PC-3 (cell line): ENCODE results near the gene BTN1A1. TPM values are rescaled to one million over a fixed set of nuclear protein-coding genes. Genes with fewer than 3 reads are reported as not detected.

Experiments used
- ATAC-seq: fragments of 200-7000 bp; cut with Tn5 transposase; 2 replicates; pipeline ENCODE4 v1.9.1; 2020; ENCODE audit warnings: mild to moderate bottlenecking, moderate library complexity
- BruUV-seq: library from RNA; stranded (reverse); fragments of 400-500 nt; replicated peaks from 2 replicates; lab custom pipeline; 2021; lab: Mats Ljungman, UMichigan
- CTCF ChIA-PET: fragments of 300-600 bp; sonication (Branson Sonifier 250); formaldehyde crosslinking; loops from one replicate; lab custom pipeline; 2022; ENCODE audit warnings: antibody characterized with exemption; lab: Charles Lee
- POLR2A ChIA-PET: fragments of 300-600 bp; sonication (Branson Sonifier 250); formaldehyde crosslinking; loops from one replicate; lab custom pipeline; 2022; ENCODE audit warnings: antibody characterized with exemption; ENCODE audit not compliant: unreplicated experiment; lab: Charles Lee
- DNase-seq: peaks from one replicate; pipeline ENCODE4 v3.0.0-alpha.2; 2015
- H2AFZ ChIP-seq: fragments of 300-600 bp; sonication (generic); 2 replicates; pipeline ENCODE4 v1.6.0; 2016; ENCODE audit warnings: antibody characterized with exemption, low read length
- H3F3A ChIP-seq: fragments of 300-600 bp; sonication (generic); one replicate; pipeline ENCODE4 v1.6.0; 2017; ENCODE audit warnings: antibody characterized with exemption, low read length, control low read depth, mild to moderate bottlenecking; ENCODE audit not compliant: unreplicated experiment
- H3K27ac ChIP-seq: fragments of 300-600 bp; sonication (generic); 2 replicates; pipeline ENCODE4 v1.5.1; 2016; ENCODE audit warnings: mild to moderate bottlenecking, low read length
- H3K27me3 ChIP-seq: fragments of 300-600 bp; sonication (generic); 2 replicates; pipeline ENCODE4 v1.6.1; 2016; ENCODE audit warnings: low read length, mixed read lengths
- H3K36me3 ChIP-seq: fragments of 300-600 bp; sonication (generic); 2 replicates; pipeline ENCODE4 v1.6.1; 2016; ENCODE audit warnings: low read depth, mixed run types, low read length, mixed read lengths
- H3K4me1 ChIP-seq: fragments of 300-600 bp; sonication (generic); 2 replicates; pipeline ENCODE4 v1.5.1; 2016; ENCODE audit warnings: low read length; ENCODE audit not compliant: insufficient read depth
- H3K4me2 ChIP-seq: fragments of 300-600 bp; sonication (generic); 2 replicates; pipeline ENCODE4 v1.6.0; 2016; ENCODE audit warnings: low read length
- H3K4me3 ChIP-seq: fragments of 300-600 bp; sonication (generic); 2 replicates; pipeline ENCODE4 v1.5.1; 2016; ENCODE audit warnings: mild to moderate bottlenecking, low read length, mixed read lengths
- H3K79me2 ChIP-seq: fragments of 300-600 bp; sonication (generic); 2 replicates; pipeline ENCODE4 v1.6.1; 2017; ENCODE audit warnings: low read length, mixed read lengths
- H3K9ac ChIP-seq: fragments of 300-600 bp; sonication (generic); 2 replicates; pipeline ENCODE4 v1.6.0; 2016; ENCODE audit warnings: mild to moderate bottlenecking, low read length
- H3K9me2 ChIP-seq: fragments of 300-600 bp; sonication (generic); replicated peaks from 2 replicates; pipeline ENCODE4 v1.6.1; 2016; ENCODE audit warnings: mixed run types, low read length, mixed read lengths
- H3K9me3 ChIP-seq: fragments of 300-600 bp; sonication (generic); 2 replicates; pipeline ENCODE4 v1.6.1; 2016; ENCODE audit warnings: low read length, mixed read lengths
- H4K20me1 ChIP-seq: fragments of 300-600 bp; sonication (generic); 2 replicates; pipeline ENCODE4 v1.6.1; 2016; ENCODE audit warnings: low read length, mixed read lengths
- EZH2 ChIP-seq: fragments of 300-600 bp; sonication (generic); IDR thresholded peaks from one replicate; pipeline ENCODE4 v1.6.1; 2017; ENCODE audit warnings: antibody characterized with exemption, mild to moderate bottlenecking, low read length; ENCODE audit not compliant: unreplicated experiment
- EZH2phosphoT487 ChIP-seq: fragments of 300-600 bp; sonication (generic); IDR thresholded peaks from 2 replicates; pipeline ENCODE4 v1.6.1; 2018; ENCODE audit warnings: mild to moderate bottlenecking, antibody characterized with exemption, low read length, borderline replicate concordance
- intact Hi-C: fragments of 100-400 bp; cut with micrococcal nuclease; formaldehyde crosslinking; loops from 2 replicates; pipeline ENCODE4 v1.9.0; 2023
- total RNA-seq: library from RNA; depleted of rRNA; stranded (reverse); fragments of >200 nt; gene quantifications from 2 replicates; pipeline ENCODE4 v1.2.3, GENCODE V29; 2014
- TF ChIP-seq, protein P1 (sequence below): fragments of 300-600 bp; sonication (generic); conservative IDR thresholded peaks from 2 replicates; pipeline ENCODE4 v1.5.1; 2017; ENCODE audit warnings: antibody characterized with exemption, low read depth, mild to moderate bottlenecking, low read length

The BTN1A1 gene
- total RNA-seq, 1 experiment from 2014 or later = not detected

DNA sequence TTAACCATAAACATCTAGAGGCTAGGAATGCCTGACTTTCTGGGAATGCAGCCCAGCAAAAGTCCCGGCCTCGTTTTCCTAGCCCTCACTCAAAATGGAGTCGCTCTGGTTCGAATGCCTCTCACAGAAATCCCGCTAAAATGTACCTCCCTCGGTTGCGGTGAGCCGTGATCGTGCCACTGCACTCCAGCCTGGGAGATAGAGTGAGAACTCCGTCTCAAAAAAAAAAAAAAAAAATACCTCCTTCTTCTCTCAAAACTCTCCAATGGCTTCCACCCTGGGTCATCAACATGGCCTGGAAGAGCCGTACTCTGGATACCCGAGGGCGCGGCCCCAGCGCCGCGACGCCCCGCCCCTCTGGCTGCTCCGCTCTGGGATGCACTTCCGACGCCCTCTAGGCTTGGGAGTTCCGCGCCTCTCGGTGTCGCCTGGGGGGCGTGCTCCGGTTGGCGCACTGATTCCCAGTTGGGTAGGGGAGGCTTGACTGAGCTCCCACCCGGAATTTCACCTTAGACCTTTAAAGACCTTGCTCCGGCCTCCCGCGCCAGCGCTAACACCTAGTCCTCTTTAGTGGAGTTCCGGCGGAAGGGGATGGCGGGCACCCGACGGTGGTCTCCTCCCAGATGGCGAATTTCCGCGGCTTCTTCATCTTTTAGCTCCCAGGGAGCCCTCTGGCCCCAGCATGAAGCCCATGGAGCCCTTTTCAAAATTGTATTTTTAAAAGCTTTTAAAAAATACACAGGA is 50.3 kb downstream of the BTN1A1 start:
- Histone ChIP-seq H3F3A (no peaks in the 10 kb centered on the region), H3K9me2 (no peaks in the 10 kb centered on the region), H3K4me1 (peaks cover 15% of the 10 kb centered on the region), H2AFZ (peak overlapping the region; percentile 80), H3K9me3 (no peaks in the 10 kb centered on the region), H3K4me3 (peak overlapping the region; percentile 64), H3K4me2 (peak overlapping the region; percentile 55), H3K9ac (no peak overlapping the region), H3K27ac (no peak overlapping the region), H3K36me3 (peaks cover 3% of the 10 kb centered on the region; the same call in 1 of the 2 replicates), H3K27me3 (no peaks in the 10 kb centered on the region), H4K20me1 (no peaks in the 10 kb centered on the region), H3K79me2 (no peaks in the 10 kb centered on the region)
- DNase-seq (peak; percentile 24), ATAC-seq (no peak)
- BruUV-seq = no TSS peak
- no peak for TF ChIP-seq EZH2phosphoT487
- no peak for TF ChIP-seq EZH2
- TF ChIP-seq, protein P1, sequence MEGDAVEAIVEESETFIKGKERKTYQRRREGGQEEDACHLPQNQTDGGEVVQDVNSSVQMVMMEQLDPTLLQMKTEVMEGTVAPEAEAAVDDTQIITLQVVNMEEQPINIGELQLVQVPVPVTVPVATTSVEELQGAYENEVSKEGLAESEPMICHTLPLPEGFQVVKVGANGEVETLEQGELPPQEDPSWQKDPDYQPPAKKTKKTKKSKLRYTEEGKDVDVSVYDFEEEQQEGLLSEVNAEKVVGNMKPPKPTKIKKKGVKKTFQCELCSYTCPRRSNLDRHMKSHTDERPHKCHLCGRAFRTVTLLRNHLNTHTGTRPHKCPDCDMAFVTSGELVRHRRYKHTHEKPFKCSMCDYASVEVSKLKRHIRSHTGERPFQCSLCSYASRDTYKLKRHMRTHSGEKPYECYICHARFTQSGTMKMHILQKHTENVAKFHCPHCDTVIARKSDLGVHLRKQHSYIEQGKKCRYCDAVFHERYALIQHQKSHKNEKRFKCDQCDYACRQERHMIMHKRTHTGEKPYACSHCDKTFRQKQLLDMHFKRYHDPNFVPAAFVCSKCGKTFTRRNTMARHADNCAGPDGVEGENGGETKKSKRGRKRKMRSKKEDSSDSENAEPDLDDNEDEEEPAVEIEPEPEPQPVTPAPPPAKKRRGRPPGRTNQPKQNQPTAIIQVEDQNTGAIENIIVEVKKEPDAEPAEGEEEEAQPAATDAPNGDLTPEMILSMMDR = no peak
- ChIA-PET CTCF (no interaction called here), POLR2A (no interaction called here)
- intact Hi-C loops = no loop called here

DNA sequence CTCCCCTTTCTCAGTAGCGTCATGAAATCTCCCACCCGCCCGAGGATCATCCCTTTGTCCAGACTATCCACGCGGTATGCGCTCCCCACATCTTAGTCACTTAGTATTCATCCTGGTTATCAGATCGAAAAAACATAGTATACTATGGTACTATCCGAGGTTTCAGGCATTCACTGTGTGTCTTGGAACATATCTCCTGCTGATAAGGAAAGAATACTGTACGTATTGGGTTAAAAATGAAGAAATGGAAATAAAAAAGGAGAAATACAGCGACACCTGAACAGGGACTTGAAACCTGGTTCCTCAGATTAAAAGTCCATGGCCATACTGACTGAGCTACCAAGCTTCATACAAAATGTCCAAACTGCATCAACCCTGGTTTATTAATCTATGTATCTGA is 52.1 kb downstream of the BTN1A1 start:
- Histone ChIP-seq H3K4me3 (peak overlapping the region; percentile 93), H3K4me2 (peak overlapping the region; percentile 91), H3K36me3 (no peaks in the 10 kb centered on the region), H3K9me2 (no peaks in the 10 kb centered on the region), H3K4me1 (peaks cover 15% of the 10 kb centered on the region), H3F3A (no peaks in the 10 kb centered on the region), H3K27me3 (no peaks in the 10 kb centered on the region), H3K27ac (no peak overlapping the region), H4K20me1 (no peaks in the 10 kb centered on the region), H3K9me3 (no peaks in the 10 kb centered on the region), H2AFZ (peak overlapping the region; percentile 93; the same call in 1 of the 2 replicates), H3K79me2 (no peaks in the 10 kb centered on the region), H3K9ac (no peak overlapping the region)
- ChIA-PET POLR2A (interaction anchor here (0.6 kb wide), 2 partner anchors 13 to 593 kb away, joined by 3 to 8 read pairs; no protein-coding TSS in a partner anchor), CTCF (no interaction called here)
- BruUV-seq = no TSS peak
- intact Hi-C loops = no loop called here
- ATAC-seq = no peak
- TF ChIP-seq EZH2phosphoT487 (no peak), EZH2 (no peak)
- TF ChIP-seq, protein P1 = no peak
- no peak for DNase-seq

DNA sequence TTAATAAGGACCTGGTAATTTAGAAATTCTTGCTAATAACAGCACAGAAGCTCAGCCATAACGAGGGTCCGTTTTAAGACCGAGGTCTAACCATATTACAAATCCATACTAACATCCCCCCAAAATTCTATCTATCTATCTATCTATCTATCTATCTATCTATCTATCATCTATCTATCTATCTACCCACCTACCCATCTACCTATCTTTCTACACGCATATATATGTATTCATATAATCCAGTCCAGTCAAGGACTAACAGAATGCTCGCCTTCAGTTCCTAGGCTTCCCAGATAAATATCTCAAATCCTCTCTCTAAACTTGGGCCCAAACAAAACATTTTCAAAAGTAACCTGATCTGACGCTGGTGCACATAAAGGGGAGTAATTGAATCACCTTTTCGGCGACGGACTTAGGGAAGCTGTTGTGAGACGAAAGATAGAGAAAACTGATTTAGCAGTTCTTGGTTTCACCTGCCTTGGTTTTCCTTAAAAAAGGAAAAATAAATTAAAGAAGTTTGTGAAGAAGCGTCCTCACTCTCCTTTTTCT is 52.6 kb downstream of the BTN1A1 start:
- no peaks in the 10 kb centered on the region for H3K9me3 ChIP-seq
- no peaks in the 10 kb centered on the region for H4K20me1 ChIP-seq
- H3K27me3 ChIP-seq = no peaks in the 10 kb centered on the region
- no peaks in the 10 kb centered on the region for H3K9me2 ChIP-seq
- no peaks in the 10 kb centered on the region for H3K36me3 ChIP-seq
- intact Hi-C loops = loop anchor here (1.0 kb wide), 1 partner anchor 14 kb away; the partner anchor contains the start of gene HMGN4
- peak overlapping the region; percentile 93 for H3K4me3 ChIP-seq
- no peak for TF ChIP-seq EZH2
- TF ChIP-seq EZH2phosphoT487 = no peak
- ChIA-PET CTCF (no interaction called here), POLR2A (interaction anchor here (0.6 kb wide), 2 partner anchors 13 to 222 kb away, joined by 4 to 8 read pairs; no protein-coding TSS in a partner anchor)
- ATAC-seq (no peak), DNase-seq (peak; percentile 34)
- H3K79me2 ChIP-seq = no peaks in the 10 kb centered on the region
- peak overlapping the region; percentile 93 for H2AFZ ChIP-seq
- peak overlapping the region; percentile 91 for H3K4me2 ChIP-seq
- peak overlapping the region; percentile 42; the same call in 1 of the 2 replicates for H3K9ac ChIP-seq
- no peak overlapping the region for H3K27ac ChIP-seq
- BruUV-seq = no TSS peak
- H3F3A ChIP-seq = no peaks in the 10 kb centered on the region
- peaks cover 15% of the 10 kb centered on the region for H3K4me1 ChIP-seq
